ENCODE results near the gene NF2. TPM values are rescaled to one million over a fixed set of nuclear protein-coding genes. Genes with fewer than 3 reads are reported as not detected.

NF2 gene
- polyA plus RNA-seq, 2 donors: 7.5 to 8.3 TPM

- Histone ChIP-seq H3K4me1 (ENCODE audit: control insufficient read depth in 2 of 2, insufficient read depth in 2 of 2, low read length in 1 of 2) (peaks cover 3 to 6% of the 10 kb centered on the region in 2 donors), H3K27me3 (ENCODE audit: control insufficient read depth in 1 of 2, insufficient read depth in 2 of 2, low read length in 2 of 2) (no peaks in the 10 kb centered on the region), H3K9me3 (ENCODE audit: control insufficient read depth in 2 of 2, insufficient read depth in 1 of 2, low read depth in 1 of 2, low read length in 1 of 2) (no peaks in the 10 kb centered on the region), H3K4me3 (ENCODE audit: low read depth in 1 of 2, low read length in 2 of 2) (no peak overlapping the region), H3K27ac (ENCODE audit: low read depth in 2 of 2, low read length in 1 of 2) (no peak overlapping the region), H3K36me3 (ENCODE audit: control insufficient read depth in 2 of 2, insufficient read depth in 2 of 2, low read length in 1 of 2) (no peaks in the 10 kb centered on the region)
- 42 to 44% methylated on average over 11 to 14 of the region's 14 CpGs for WGBS, 2 donors
Observed at GRCh38 chr22:29702000-29702930, 98.8 kb downstream of the NF2 start.

- Histone ChIP-seq H3K4me3 (ENCODE audit: low read depth in 1 of 2, low read length in 2 of 2) (no peak overlapping the region), H3K36me3 (ENCODE audit: control insufficient read depth in 2 of 2, insufficient read depth in 2 of 2, low read length in 1 of 2) (no peaks in the 10 kb centered on the region), H3K27me3 (ENCODE audit: control insufficient read depth in 1 of 2, insufficient read depth in 2 of 2, low read length in 2 of 2) (no peaks in the 10 kb centered on the region), H3K27ac (ENCODE audit: low read depth in 2 of 2, low read length in 1 of 2) (no peak overlapping the region), H3K4me1 (ENCODE audit: control insufficient read depth in 2 of 2, insufficient read depth in 2 of 2, low read length in 1 of 2) (peaks cover under 1 to 6% of the 10 kb centered on the region in 2 donors), H3K9me3 (ENCODE audit: control insufficient read depth in 2 of 2, insufficient read depth in 1 of 2, low read depth in 1 of 2, low read length in 1 of 2) (no peaks in the 10 kb centered on the region)
- WGBS, 2 donors: 40 to 52% methylated on average over 19 of the region's 19 CpGs
Observed at GRCh38 chr22:29702931-29703501, 99.6 kb downstream of the NF2 start.

- no peaks in the 10 kb centered on the region for H3K27me3 ChIP-seq (ENCODE audit: control insufficient read depth in 1 of 2, insufficient read depth in 2 of 2, low read length in 2 of 2)
- no peak overlapping the region for H3K4me3 ChIP-seq (ENCODE audit: low read depth in 1 of 2, low read length in 2 of 2)
- H3K4me1 ChIP-seq (ENCODE audit: control insufficient read depth in 2 of 2, insufficient read depth in 2 of 2, low read length in 1 of 2): peaks cover 0 to 6% of the 10 kb centered on the region in 2 donors
- no peaks in the 10 kb centered on the region for H3K36me3 ChIP-seq (ENCODE audit: control insufficient read depth in 2 of 2, insufficient read depth in 2 of 2, low read length in 1 of 2)
- no peaks in the 10 kb centered on the region for H3K9me3 ChIP-seq (ENCODE audit: control insufficient read depth in 2 of 2, insufficient read depth in 1 of 2, low read depth in 1 of 2, low read length in 1 of 2)
- WGBS, 2 donors: 51 to 66% methylated on average over 7 of the region's 7 CpGs
- no peak overlapping the region for H3K27ac ChIP-seq (ENCODE audit: low read depth in 2 of 2, low read length in 1 of 2)
Observed at GRCh38 chr22:29703569-29704195, 100.2 kb downstream of the NF2 start.

GRCh38 chr22:29704528-29705285, 101.3 kb downstream of the NF2 start:
- H3K4me3 ChIP-seq (ENCODE audit: low read depth in 1 of 2, low read length in 2 of 2): no peak overlapping the region
- peaks cover 0 to 6% of the 10 kb centered on the region in 2 donors for H3K4me1 ChIP-seq (ENCODE audit: control insufficient read depth in 2 of 2, insufficient read depth in 2 of 2, low read length in 1 of 2)
- H3K36me3 ChIP-seq (ENCODE audit: control insufficient read depth in 2 of 2, insufficient read depth in 2 of 2, low read length in 1 of 2): no peaks in the 10 kb centered on the region
- 23 to 24% methylated on average over 14 of the region's 14 CpGs for WGBS, 2 donors
- H3K27ac ChIP-seq (ENCODE audit: low read depth in 2 of 2, low read length in 1 of 2): no peak overlapping the region
- H3K27me3 ChIP-seq (ENCODE audit: control insufficient read depth in 1 of 2, insufficient read depth in 2 of 2, low read length in 2 of 2): no peaks in the 10 kb centered on the region
- no peaks in the 10 kb centered on the region for H3K9me3 ChIP-seq (ENCODE audit: control insufficient read depth in 2 of 2, insufficient read depth in 1 of 2, low read depth in 1 of 2, low read length in 1 of 2)

- WGBS, 2 donors: 79 to 82% methylated on average over 7 of the region's 7 CpGs
- Histone ChIP-seq H3K27ac (ENCODE audit: low read depth in 2 of 2, low read length in 1 of 2) (no peak overlapping the region), H3K27me3 (ENCODE audit: control insufficient read depth in 1 of 2, insufficient read depth in 2 of 2, low read length in 2 of 2) (no peaks in the 10 kb centered on the region), H3K36me3 (ENCODE audit: control insufficient read depth in 2 of 2, insufficient read depth in 2 of 2, low read length in 1 of 2) (no peaks in the 10 kb centered on the region), H3K4me1 (ENCODE audit: control insufficient read depth in 2 of 2, insufficient read depth in 2 of 2, low read length in 1 of 2) (peaks cover 0 to 6% of the 10 kb centered on the region in 2 donors), H3K9me3 (ENCODE audit: control insufficient read depth in 2 of 2, insufficient read depth in 1 of 2, low read depth in 1 of 2, low read length in 1 of 2) (no peaks in the 10 kb centered on the region), H3K4me3 (ENCODE audit: low read depth in 1 of 2, low read length in 2 of 2) (no peak overlapping the region)
Observed at GRCh38 chr22:29705651-29706050, 102.2 kb downstream of the NF2 start.

GRCh38 chr22:29706486-29706885, 103.1 kb downstream of the NF2 start:
- peaks cover 0 to 6% of the 10 kb centered on the region in 2 donors for H3K4me1 ChIP-seq (ENCODE audit: control insufficient read depth in 2 of 2, insufficient read depth in 2 of 2, low read length in 1 of 2)
- H3K36me3 ChIP-seq (ENCODE audit: control insufficient read depth in 2 of 2, insufficient read depth in 2 of 2, low read length in 1 of 2): no peaks in the 10 kb centered on the region
- H3K9me3 ChIP-seq (ENCODE audit: control insufficient read depth in 2 of 2, insufficient read depth in 1 of 2, low read depth in 1 of 2, low read length in 1 of 2): no peaks in the 10 kb centered on the region
- 34 to 39% methylated on average over 8 to 9 of the region's 9 CpGs for WGBS, 2 donors
- no peak overlapping the region for H3K27ac ChIP-seq (ENCODE audit: low read depth in 2 of 2, low read length in 1 of 2)
- no peaks in the 10 kb centered on the region for H3K27me3 ChIP-seq (ENCODE audit: control insufficient read depth in 1 of 2, insufficient read depth in 2 of 2, low read length in 2 of 2)
- no peak overlapping the region for H3K4me3 ChIP-seq (ENCODE audit: low read depth in 1 of 2, low read length in 2 of 2)

- no peaks in the 10 kb centered on the region for H3K27me3 ChIP-seq (ENCODE audit: control insufficient read depth in 1 of 2, insufficient read depth in 2 of 2, low read length in 2 of 2)
- WGBS, 2 donors: 27 to 39% methylated on average over 18 of the region's 18 CpGs
- no peak overlapping the region for H3K4me3 ChIP-seq (ENCODE audit: low read depth in 1 of 2, low read length in 2 of 2)
- H3K36me3 ChIP-seq (ENCODE audit: control insufficient read depth in 2 of 2, insufficient read depth in 2 of 2, low read length in 1 of 2): no peaks in the 10 kb centered on the region
- peaks cover 0 to 6% of the 10 kb centered on the region in 2 donors for H3K4me1 ChIP-seq (ENCODE audit: control insufficient read depth in 2 of 2, insufficient read depth in 2 of 2, low read length in 1 of 2)
- no peaks in the 10 kb centered on the region for H3K9me3 ChIP-seq (ENCODE audit: control insufficient read depth in 2 of 2, insufficient read depth in 1 of 2, low read depth in 1 of 2, low read length in 1 of 2)
- no peak overlapping the region for H3K27ac ChIP-seq (ENCODE audit: low read depth in 2 of 2, low read length in 1 of 2)
Observed at GRCh38 chr22:29707010-29707409, 103.6 kb downstream of the NF2 start.

- 78 to 81% methylated on average over 5 of the region's 5 CpGs for WGBS, 2 donors
Observed at GRCh38 chr22:29707471-29707870, 104.0 kb downstream of the NF2 start.

GRCh38 chr22:29710193-29710592, 106.8 kb downstream of the NF2 start:
- H3K4me1 ChIP-seq (ENCODE audit: control insufficient read depth in 2 of 2, insufficient read depth in 2 of 2, low read length in 1 of 2): peaks cover 0 to under 1% of the 10 kb centered on the region in 2 donors
- H3K27ac ChIP-seq (ENCODE audit: low read depth in 2 of 2, low read length in 1 of 2): no peak overlapping the region
- 82 to 86% methylated on average over 15 of the region's 15 CpGs for WGBS, 2 donors
- no peaks in the 10 kb centered on the region for H3K27me3 ChIP-seq (ENCODE audit: control insufficient read depth in 1 of 2, insufficient read depth in 2 of 2, low read length in 2 of 2)
- no peak overlapping the region for H3K4me3 ChIP-seq (ENCODE audit: low read depth in 1 of 2, low read length in 2 of 2)
- H3K9me3 ChIP-seq (ENCODE audit: control insufficient read depth in 2 of 2, insufficient read depth in 1 of 2, low read depth in 1 of 2, low read length in 1 of 2): no peaks in the 10 kb centered on the region
- no peaks in the 10 kb centered on the region for H3K36me3 ChIP-seq (ENCODE audit: control insufficient read depth in 2 of 2, insufficient read depth in 2 of 2, low read length in 1 of 2)

More at GRCh38 chr22:29707471-29707870, 104.0 kb downstream of the NF2 start:
- no peak overlapping the region for H3K27ac ChIP-seq (ENCODE audit: low read depth in 2 of 2, low read length in 1 of 2)
- no peaks in the 10 kb centered on the region for H3K27me3 ChIP-seq (ENCODE audit: control insufficient read depth in 1 of 2, insufficient read depth in 2 of 2, low read length in 2 of 2)
- H3K4me3 ChIP-seq (ENCODE audit: low read depth in 1 of 2, low read length in 2 of 2): no peak overlapping the region
- no peaks in the 10 kb centered on the region for H3K9me3 ChIP-seq (ENCODE audit: control insufficient read depth in 2 of 2, insufficient read depth in 1 of 2, low read depth in 1 of 2, low read length in 1 of 2)
- H3K4me1 ChIP-seq (ENCODE audit: control insufficient read depth in 2 of 2, insufficient read depth in 2 of 2, low read length in 1 of 2): peaks cover 0 to 4% of the 10 kb centered on the region in 2 donors
- no peaks in the 10 kb centered on the region for H3K36me3 ChIP-seq (ENCODE audit: control insufficient read depth in 2 of 2, insufficient read depth in 2 of 2, low read length in 1 of 2)
